GM11168 (cell line): Measurements from ENCODE around the gene SERTAD3.
"Not testable (repeated sequence)": the region's sequence is repeated elsewhere in the genome, so short reads cannot be mapped to it uniquely, and the experiment has no call there.

Experiments used
- in situ Hi-C: fragments of 300-500 bp; cut with MboI; formaldehyde crosslinking; loops from one replicate; pipeline ENCODE4 v1.12.0; 2022; ENCODE audit warnings: low sequenced_read_pairs; ENCODE audit not compliant: unreplicated experiment

SERTAD3 gene

DNA sequence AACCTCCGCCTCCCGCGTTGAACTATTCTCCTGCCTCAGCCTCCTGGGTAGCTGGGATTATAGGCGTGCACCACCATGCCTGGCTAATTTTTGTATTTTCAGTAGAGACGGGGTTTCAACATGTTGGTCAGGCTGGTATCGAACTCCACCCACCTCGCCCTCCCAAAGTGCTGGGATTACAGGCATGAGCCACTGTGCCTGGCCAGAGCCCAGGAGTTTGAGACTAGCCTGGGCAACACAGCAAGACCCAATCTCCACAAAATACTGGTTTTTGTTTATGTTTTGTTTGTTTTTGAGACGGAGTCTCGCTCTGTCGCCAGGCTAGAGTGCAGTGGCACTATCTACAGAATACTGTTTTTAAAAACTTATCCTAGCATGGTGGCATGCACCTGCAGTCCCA, 13.9 kb downstream of the SERTAD3 start:
- in situ Hi-C loops = not testable (repeated sequence)

DNA sequence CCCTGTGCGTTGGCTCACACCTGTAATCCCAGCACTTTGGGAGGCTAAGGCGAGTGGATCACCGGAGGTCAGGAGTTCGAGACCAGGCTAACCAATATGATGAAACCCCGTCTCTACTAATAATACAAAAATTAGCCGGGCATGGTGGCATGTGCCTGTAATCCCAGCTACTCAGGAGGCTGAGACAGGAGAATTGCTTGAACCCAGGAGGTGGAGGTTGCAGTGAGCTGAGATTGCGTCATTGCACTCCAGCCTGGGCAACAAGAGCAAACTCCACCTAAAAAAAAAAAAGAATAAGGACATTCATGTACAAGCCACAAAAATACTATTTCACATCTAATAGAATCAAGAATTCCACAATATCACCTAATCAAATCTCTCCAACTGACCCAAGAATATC, 15.9 kb downstream of the SERTAD3 start:
- in situ Hi-C loops = not testable (repeated sequence)

- in situ Hi-C loops = no loop called here
Measured at GRCh38 chr19:40425450-40426287, 18.5 kb downstream of the SERTAD3 start, which contains the start of gene SERTAD1. Gene SERTAD1, minus strand, starts transcription at chr19:40425992. Its CDS starts 2,446 bp downstream, at chr19:40423546.

- in situ Hi-C loops = no loop called here
Measured at GRCh38 chr19:40424637-40425449, 19.3 kb downstream of the SERTAD3 start.

DNA sequence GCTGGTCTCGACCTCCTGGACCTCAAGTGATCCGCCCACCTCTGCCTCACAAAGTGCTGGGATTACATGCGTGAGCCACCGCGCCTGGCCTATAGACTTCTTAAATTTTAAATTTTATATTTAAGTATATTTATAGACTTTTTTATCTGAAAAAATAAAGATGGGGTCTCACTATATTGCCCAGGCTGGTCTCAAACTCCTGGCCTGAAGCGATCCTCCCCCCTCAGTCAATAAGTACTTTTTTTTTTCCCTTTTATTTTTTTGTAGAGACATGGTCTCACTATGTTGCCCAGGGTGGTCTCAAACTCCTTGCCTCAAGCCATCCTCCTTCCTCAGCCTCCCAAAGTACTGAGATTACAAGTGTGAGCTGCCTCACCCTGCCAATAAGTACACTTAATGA, 20.2 kb downstream of the SERTAD3 start:
- in situ Hi-C loops = no loop called here

GRCh38 chr19:40422748-40423566, 21.2 kb downstream of the SERTAD3 start:
- in situ Hi-C loops = no loop called here

- in situ Hi-C loops = no loop called here
Measured at GRCh38 chr19:40421993-40422747, 22.0 kb downstream of the SERTAD3 start.

DNA sequence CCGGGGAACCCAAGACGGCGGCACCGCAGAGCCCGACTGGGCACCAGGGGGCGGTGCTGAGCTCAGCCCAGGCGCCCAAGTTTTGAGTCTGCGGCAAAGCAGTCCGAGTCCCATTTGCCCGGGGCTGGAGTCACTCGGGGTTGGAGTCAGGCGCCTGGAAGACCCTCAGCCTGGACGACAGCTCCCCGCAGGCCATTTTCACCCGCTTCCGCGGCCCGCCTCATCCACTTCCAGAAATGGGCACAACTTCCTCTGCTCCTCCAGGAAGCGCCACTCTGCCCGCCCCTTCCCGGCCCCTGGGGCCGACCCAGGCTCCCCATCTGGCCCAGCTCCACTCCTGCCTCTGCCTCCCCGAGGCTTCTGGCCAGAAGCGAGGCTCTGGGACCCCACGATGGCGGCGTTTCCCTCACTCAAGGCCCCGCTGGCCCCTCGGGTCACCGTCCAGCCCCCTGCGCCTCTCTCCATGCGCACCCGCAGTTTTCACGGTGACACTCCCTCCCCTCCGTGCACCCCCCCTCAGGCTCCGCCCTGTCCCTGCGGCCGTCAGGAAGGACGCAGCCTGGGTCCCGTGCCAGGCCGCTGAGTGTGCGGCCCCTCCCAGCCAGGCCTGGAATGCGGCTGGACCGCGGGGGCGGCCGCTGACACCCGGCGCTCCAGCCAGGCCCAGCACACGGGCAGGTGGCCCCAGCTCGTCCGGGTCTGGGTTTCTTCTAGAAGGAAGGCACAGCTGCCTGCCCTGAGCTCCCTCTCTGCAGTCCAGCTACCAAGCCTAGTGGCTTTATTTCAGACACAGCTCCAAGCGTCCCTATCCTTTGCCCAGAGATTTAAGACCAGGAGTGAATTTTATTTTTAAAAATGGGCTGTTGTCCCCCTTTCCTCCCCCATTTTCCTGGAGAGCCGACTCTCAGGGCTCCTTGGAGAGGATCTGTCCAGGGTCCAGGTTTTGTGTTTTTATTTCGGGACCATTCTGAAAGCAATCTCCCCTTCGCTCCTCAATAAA, 23.1 kb downstream of the SERTAD3 start:
- in situ Hi-C loops = no loop called here

DNA sequence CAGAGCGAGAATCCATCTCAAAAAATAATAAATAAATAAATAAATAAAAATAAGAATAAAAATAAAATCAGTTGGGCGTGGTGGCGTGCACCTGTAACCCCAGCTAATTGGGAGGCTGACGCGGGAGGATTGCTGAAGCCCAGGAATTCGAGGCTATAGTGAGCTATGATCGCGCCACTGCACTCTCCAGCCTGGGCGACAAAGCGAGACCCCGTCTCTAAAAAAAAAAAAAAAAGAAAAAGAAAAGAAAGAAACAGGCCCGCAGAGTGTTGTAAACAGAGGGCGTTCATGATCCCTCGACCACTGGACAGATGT, 23.7 kb downstream of the SERTAD3 start:
- in situ Hi-C loops = no loop called here

GRCh38 chr19:40419780-40420179, 24.4 kb downstream of the SERTAD3 start:
- in situ Hi-C loops = no loop called here

GRCh38 chr19:40419066-40419612, 25.0 kb downstream of the SERTAD3 start:
- in situ Hi-C loops = no loop called here

GRCh38 chr19:40418040-40418439, 26.1 kb downstream of the SERTAD3 start:
- in situ Hi-C loops = no loop called here

GRCh38 chr19:40417643-40417981, 26.5 kb downstream of the SERTAD3 start:
- in situ Hi-C loops = no loop called here

DNA sequence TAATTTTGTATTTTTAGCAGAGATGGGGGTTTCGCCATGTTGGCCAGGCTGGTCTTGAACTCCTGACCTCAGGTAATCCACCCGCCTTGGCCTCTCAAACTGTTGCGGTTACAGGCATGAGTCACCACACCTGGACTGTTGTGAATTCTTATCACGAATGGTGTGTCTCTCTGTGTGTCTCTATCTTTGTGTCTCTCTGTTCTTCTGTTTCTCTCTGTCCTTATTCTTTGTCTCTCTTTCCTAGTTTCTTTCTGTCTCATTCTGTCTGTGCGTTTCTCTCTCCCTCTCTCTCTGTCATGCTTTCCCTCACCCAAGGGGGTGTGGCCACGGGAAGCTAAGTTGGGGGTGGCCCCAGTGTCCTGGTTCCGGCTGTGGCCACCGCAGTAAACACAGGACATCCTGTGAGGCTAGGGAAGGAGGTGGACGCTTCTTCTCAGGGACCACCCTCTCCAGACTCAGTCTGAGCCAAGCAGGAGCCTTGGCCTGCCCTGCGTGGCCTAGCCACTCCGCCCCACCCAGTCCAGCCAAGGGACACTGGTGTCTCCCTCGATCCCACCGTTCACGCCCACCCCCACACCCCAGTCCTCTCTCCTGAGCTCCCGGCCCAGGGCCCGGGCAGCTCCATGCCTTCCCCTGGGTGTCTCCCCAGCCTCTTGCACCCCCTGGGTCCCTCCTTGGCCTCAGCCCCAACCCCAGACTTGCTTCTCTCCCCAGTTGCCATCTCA, 27.1 kb downstream of the SERTAD3 start:
- in situ Hi-C loops = no loop called here

DNA sequence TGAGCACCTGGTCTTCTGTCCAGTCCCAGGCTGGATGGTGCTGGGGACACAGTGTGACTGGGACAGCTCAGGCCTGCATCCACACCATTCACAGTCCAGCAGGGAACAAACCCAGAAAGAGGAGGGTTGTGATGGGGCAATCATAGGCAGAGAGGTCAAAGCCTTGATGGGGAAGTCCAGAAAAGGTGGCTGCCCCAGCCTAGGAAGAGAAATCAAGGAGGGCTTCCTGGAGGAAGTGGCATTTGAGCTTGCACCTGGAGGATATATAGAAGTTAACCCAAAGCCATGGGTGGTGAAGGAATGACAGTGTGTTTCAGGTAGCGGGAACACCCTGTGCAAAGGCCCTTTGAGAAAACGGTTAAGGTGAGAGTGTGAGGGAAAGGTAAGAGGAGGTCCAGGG, 28.4 kb downstream of the SERTAD3 start:
- in situ Hi-C loops = no loop called here

- in situ Hi-C loops = no loop called here
Measured at GRCh38 chr19:40414542-40415535, 29.3 kb downstream of the SERTAD3 start.
